HG02642 (cell line): Measurements from ENCODE around the gene SULT1C2.
"Not testable (repeated sequence)": the region's sequence is repeated elsewhere in the genome, so short reads cannot be mapped to it uniquely, and the experiment has no call there.

ENCODE experiments used
- ATAC-seq: cut with Tn5 transposase; IDR thresholded peaks from one replicate; pipeline ENCODE4 v1.9.1; 2021; ENCODE audit warnings: mild to moderate bottlenecking; ENCODE audit not compliant: unreplicated experiment, poor library complexity

The SULT1C2 gene

DNA sequence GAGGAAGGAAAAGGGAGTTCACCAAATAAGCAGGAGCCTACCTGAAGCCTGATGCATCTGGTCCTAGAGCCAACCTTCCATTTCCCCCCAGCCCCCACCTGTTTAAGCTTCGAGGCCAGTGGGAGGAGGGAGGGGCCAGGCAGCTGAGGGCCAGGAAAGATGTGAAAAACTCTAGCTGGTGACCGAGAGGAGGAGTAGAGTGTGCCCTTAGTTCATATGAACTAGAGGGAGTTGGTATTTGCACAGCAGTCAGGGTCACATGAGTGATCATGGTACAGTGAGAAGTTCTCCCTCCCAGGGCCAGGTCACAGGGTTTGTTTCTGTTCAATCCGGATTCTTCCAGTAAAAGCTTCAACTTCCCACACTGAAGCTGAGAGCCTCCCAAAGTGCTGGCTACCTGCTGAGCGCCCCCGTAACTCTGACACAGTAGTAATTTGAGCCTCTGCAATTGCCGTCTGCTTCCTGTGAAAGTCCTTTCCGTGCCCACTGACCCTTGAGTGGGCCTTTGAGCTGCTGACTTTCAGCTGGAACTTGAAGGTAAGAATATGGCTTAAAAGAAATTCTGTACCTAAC is at the start of gene SULT1C2:
SULT1C2 (plus strand) TSS at position 362 of the 573 bp plus-strand sequence. CDS start 4,773 bp downstream, outside the sequence.
- ATAC-seq, result no peak

DNA sequence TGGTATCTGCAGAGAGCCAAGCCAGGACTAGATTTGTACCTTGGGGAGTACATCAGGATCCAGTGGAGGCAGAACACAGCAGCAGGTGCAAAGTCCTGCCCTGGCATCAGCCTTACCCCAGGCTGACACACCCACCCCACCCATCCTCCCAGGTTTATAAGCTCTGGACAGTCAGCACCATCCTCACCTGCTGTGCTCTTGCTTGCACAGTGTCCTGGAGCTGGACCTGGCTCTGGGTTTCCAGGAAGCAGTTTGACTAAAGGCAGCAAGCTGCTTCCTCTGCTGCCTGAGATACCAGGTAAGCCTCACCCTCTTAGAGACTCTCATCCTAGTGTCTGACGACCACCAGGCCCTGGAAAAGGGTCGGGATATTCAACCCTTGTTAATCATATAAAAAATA is 48.9 kb upstream of the SULT1C2 start, which contains the start of gene SULT1C3:
SULT1C3 (plus strand) TSS at position 183 of the 400 bp plus-strand sequence. CDS start 7,227 bp downstream, outside the sequence.
- no peak for ATAC-seq

DNA sequence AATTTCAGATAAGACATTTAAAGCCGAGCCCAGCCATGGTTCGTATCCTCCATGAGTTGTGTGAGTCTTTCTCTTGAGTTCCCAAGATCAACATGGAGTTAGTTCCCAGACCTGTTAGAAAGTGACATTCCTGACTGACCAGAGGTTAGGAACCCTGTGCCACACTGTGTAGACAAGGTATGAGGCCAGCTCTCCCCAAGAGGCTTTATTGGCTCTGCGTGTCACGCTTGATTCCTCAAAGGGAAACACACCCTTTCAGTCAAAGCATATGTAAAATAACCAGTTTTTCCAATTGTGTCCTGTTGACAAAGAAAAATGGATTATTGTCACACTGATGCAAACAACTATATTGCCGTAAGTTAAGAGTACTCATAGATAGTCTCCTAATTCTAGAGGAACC is 47.7 kb upstream of the SULT1C2 start:
- no peak for ATAC-seq

DNA sequence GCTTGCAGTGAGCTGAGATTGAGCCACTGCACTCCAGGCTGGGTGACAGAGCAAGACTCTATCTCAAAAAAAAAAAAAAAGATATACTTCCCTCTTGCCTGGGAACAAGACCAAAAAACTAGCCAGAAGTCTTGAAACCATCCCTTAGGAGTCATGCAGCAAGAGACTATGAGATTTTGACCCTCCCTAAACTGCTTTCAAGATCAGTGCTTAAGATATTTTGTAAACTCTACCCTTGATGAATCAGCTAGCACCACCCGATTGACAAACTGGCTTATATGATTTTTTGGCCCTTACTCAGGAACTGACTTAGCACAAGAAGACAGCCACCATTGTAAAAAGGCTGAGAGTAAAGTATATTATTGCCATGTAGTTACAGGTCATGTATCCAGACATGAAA is 45.1 kb upstream of the SULT1C2 start:
- ATAC-seq, result no peak

DNA sequence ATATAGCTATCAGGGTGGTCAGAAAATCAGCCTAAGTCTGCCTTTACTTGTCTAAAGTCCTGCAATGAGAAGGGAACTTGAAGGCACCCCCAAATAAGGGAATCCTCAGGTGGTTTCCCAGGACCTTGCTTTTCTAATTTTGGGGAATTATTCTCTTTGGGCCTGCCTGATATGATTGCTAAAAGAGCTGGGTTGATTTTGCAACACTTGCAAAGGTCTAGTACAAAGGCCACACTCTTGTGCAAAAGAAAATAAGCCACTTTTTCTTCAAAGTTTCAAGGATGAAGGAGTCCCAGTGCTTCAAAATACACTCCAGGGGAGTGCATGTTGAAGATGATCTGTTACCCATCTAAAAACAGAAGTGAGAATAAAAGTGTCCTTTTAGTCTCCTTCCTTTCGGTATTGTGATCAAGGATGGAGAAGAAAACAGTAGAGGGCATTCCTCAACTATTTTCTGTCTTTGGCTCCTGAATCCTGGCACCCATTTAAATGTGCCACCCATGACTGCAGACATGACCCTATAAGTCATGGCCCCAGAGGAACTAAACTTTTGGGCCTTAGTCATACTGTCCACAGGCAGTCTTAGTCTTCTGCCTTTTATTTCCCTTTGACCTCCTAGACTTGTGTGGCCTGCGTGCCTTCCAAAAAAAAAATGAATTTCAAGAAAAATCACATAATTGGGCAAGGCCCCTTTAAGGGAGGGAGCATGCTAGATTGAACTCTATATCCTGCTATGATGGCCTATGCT is 43.9 kb upstream of the SULT1C2 start:
- ATAC-seq, result no peak

DNA sequence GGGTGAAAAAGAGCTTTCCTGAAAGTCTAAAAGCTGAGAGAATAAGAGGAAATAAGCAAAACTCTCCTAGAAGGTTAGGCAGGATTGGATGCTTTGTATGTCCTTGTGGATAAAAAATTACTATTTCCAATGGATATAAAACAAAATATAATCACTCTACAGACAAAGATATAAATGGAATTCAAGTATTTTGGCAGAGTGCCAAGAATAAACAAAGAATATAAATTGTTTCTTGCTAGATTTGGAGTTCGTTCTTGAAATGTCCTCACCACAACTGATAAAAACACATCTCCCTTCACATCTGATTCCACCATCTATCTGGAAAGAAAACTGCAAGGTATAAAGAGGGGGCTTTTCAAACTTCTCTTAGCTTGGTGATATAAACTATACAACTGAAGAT is 35.6 kb upstream of the SULT1C2 start:
- ATAC-seq, result no peak

DNA sequence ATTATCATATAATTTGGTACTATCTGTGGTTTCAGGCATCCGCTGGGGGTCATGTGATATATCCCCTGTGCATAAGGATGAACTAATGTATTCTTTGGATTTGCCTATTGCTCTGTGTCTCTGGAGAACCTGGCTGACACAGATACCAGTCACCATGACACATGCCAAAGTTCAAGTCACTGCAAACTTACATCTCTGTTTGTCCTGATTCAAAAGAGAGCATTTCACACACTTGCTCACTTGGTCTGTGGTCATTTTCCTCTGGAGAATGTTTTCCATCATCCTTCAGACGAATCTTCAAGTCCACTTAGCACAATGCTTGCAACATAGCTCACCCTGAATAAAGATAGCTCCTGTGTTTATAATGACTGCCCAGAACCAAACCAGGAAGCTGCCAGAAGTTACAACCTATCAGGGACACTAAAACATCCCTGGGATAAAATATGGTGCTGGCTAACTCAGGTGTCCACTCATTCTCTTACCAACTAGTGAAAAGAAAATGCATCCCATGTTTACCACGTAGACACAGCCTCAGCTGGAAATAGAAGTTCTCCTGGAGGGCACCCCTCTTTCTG is 30.9 kb upstream of the SULT1C2 start:
- ATAC-seq, result no peak

DNA sequence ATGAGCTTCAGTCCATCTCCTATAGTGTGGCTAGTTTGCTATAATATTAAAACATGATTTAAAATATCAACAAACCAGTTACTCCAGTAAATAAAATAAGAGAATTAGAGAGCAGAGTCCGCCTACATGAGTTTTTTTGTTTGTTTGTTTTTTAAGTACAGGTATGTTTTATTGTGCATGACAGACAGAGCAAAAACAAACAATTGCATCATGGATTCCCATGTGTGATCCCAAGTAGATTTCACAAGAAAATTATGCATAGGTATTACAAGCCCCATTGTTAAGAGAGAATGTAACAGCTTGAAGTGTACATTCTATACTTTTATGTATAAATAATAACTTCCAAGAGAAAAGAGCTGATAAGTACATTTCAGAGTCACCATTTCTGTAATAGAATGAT is 27.9 kb upstream of the SULT1C2 start:
- no peak for ATAC-seq

DNA sequence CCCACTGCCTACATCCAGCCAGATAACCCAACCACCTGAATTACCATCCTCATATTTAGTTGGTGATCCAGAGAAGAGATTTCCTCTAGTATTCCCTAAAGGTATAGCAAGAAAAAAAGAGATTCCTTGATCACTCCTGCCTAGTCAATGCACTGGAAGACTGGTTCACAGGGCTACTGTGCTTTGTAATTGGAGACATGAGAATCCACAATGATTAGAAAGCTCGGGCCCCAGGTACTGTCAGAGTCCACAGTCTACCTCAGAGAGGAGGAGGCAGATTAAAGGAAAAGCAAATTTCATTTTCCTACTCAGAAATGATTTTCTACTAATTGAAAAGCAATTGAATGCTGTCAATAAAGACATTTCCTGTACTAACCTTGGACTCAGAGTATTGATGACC is 26.7 kb upstream of the SULT1C2 start:
- ATAC-seq, result no peak

DNA sequence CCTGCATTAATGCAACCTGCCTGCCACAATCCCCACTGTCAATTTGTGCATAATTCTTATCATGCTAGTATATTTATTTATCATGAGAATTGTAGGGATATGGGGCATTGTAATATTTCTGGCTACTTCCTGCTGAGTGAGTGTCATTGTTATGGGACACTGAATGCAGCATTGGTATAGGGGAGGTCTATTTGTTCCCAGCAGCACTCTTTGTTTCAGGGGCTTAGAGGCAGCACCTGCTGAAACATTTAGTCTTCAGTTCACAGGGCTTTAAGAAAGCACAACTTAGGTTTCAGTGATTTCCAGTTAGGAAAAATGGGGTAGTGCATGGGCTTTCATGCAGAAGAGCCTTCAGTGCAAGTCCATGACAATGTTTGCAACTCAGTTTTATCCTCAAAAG is 25.3 kb upstream of the SULT1C2 start:
- no peak for ATAC-seq

DNA sequence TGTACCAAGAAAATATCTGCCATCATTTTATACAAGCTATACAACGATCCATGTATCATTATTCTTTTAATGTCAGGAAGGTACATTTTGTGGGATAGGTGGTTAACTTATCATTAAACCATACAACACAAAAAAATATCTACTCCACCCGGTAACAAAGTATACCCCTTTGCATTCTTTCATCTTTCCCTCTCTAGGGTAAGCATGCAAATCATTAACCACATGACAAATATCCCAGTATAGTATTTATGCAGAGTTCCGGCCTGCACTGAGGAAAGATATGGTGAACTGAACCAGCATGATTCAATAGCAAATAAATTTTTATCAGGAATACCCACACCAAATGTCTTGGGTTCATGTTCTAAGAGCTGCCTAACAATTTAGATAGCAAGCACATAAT is 22.5 kb upstream of the SULT1C2 start:
- no peak for ATAC-seq

DNA sequence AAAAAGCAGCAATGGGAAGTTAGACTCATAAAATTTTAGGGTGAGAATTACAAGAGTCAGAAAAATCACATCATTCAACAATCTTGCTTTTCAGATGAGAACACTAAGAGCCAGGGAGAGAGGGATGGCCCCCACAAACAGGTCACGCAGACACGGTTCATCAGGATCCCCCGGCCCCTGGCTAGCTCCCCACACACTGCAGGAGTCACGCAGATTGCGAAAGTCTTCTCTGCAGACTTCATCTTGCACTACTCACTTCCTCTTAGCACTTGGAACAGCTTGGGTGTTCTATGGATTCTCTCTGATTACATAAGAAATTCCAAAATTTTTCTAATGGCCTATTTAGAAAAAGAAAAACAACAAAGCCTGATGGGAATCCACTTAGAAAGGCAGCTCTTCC is 21.6 kb upstream of the SULT1C2 start:
- ATAC-seq, result no peak

DNA sequence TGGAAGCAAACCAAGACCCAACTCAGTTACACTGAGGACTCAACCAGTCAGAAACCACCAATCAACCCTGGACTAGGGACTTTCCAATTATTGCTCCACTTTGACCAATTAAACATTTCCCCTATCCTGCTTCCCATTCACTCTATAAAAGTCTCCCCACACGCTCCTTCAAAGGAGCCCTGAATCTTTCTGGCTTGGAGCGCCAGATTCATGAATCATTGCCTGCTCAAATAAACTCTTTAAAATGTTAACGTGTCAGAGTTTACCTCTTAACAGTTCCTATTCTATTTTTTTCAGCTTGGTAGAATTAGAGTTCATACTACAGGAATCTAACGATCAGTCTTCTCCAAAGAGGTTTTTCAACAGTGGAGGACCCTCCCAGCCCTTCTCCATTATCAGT is 20.7 kb upstream of the SULT1C2 start:
- ATAC-seq, result no peak

DNA sequence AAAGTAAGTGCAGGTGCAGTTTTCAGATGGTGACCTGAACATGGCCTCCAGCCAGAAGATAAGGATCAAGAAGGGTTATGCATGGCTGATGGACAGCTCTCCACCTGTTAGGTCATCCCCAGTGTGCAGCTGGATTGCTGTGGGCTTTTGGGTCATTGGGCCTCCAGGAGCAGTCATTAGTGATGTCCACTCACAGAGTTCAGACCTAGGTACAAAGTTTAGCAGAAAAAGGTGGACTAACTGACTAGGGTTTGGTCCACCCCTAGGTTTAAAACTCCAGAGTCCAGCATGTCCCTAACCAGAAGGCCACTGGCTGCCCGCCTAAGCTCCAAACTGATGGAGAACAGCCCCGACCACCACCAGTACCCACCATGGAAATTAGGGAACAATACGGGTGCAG is 18.3 kb upstream of the SULT1C2 start:
- ATAC-seq, result no peak

DNA sequence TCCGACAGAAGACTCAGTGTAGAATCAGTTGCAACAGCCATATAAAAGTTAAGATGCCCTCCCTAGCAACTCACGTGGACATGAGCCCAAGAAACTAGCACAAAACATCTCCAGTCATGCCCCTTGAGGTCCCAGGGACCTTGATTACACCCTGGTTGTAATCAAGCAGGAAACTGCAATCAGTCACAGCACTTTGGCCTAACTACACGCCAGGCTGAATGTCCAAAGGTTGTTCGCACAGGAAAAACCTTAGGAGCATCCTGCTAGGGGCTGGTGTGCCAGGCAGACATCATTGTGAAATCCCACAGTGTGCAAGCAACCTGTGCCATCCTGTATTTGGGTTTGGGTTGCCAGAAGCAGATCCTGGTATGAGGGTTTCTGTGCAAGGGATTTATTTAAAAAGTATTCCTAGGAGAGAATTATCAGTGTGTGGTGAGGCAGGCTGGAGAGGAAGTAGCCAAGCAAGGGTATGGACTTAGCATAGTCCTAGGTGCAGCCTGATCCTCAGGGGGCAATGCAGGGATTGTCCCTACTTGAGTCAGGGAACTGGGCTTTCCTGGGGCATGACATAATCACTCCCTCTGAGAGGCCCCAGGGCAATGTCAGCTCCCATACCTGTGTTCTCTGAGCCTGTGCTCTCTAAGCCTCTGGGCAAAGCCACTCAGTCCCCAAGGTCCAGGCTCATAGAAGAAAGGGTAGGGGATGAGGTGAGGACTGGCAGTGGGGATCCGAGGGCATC is 17.8 kb upstream of the SULT1C2 start:
- no peak for ATAC-seq

DNA sequence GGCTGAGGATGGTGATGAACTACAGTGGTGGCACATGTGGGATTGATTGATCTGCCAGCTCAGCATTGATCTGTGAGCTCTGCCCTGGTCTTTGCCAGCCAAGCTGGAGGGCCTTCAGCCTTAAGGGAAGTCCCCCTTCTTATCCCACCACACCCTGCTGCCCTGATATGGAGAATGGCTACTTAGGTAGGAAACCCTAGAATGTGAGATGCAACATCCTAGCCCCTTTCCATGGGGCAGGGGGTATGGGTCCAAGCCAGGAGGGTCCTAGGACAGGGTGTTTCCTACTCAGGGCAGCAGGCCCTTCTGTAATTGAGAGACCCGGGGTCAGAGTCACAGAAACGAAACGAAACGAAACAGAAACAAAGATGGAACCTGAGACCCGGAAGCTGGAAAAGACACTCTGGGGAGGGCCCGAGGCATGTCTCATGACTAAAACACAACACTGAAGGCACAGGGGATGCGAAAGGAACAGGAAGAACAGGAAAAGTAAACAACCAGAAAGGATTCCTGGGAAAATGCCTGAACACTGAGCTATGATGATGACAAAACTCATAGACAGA is 16.9 kb upstream of the SULT1C2 start:
- ATAC-seq, result no peak

DNA sequence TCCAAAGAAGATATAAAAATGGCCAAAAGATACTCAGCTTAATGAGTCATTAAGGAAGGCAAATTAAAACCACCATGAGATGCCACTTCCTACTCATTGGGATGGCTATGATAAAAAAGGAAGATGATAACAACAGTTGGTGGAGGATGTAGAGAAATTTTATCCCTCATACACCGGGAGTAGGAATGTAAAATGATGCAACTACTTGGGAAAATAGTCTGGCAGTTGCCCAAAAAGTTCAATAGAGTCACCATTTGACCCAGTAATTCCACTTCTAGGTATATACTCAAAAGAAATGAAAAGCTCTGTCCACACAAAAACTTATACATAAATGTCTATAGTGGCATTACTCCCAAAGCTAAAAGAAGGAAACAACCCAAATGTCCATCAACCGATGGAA is 10.1 kb upstream of the SULT1C2 start:
- ATAC-seq, result no peak

DNA sequence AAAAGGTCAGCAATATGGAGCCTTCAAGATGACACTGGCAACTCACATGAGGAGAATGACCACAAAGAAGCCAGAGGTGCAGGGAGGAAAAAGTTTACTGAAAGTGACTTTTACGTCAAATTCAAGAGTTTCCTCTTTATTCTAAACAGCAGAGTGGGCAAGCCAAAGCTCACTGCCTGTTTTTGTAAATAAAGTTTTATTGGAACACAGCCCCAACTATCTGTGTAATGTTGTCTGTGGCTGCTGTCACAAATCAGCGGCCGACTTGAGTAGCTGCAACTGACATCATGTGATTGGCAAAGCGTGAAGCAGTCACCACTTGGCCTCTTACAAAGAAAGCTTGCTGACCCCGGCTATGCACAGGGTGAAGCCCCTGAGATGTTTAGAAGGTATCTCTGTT is 9.2 kb upstream of the SULT1C2 start:
- ATAC-seq, result no peak

DNA sequence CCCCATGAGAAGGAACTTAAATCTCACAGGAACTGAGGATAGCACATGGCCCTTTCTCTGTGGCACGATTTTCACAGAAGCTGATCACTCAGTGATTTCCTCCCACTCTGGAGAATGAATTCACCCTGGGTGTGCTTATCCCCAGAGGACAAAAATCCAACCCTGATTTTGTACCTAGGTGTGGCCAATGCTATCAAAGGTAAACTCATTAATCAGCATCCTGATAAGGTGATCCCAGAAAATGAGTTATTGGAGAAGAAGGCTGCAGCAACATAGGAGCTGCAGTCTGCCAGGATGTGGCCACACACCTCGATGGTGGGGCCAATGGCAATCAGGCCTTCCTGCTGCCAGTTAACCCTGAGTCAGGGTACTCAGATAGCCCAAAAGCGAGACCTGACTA is 8.2 kb upstream of the SULT1C2 start:
- ATAC-seq, result no peak

DNA sequence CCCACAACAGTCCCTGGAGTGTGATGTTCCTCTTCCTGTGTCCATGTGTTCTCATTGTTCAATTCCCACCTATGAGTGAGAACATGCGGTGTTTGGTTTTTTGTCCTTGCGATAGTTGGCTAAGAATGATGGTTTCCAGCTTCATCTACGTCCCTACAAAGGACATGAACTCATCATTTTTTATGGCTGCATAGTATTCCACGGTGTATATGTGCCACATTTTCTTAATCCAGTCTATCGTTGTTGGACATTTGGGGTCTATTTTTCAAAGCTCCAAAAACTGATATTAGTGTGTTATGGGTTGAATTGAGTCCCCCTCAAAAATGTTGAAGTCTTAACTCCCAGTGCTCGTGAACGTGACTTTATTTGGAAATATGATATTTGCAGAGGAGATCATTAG is 4.1 kb upstream of the SULT1C2 start:
- not testable (repeated sequence) for ATAC-seq

DNA sequence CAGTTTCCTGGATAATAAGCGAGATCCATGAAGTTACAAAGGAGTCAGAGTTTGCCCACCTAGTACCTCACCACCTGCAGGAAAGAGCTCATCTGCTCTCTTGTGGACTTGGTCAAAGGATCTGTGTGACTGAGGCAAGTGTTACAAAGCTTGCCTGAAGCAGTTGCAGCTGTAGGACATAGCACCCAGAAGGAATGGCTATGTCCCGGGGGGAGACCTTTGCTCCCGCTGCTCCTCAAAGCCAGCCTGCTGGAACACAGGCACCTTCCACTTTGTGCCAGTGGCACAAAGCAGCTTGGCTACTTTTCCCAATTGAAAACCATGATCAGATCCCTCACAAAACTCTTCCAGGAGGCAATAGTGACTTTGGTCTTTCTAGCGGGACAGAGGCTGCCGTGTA is 3.1 kb upstream of the SULT1C2 start:
- no peak for ATAC-seq
